Endothelial cell of umbilical vein (primary cell): ENCODE measurements around the gene SDC1. TPM values are rescaled to one million over a fixed set of nuclear protein-coding genes. Genes with fewer than 3 reads are reported as not detected.

ENCODE experiments used
- BruUV-seq: library from RNA; stranded (reverse); fragments of 400-500 nt; replicated peaks from 2 replicates; lab custom pipeline; 2021; lab: Mats Ljungman, UMichigan
- CTCF ChIA-PET: fragments of 300-600, 350-600 bp; sonication (Branson Sonifier 250); formaldehyde crosslinking; loops from one replicate; lab custom pipeline; 2021; ENCODE audit warnings: antibody characterized with exemption, inconsistent platforms; lab: Charles Lee
- POLR2A ChIA-PET: fragments of 300-600, 350-600 bp; sonication (Branson Sonifier 250); formaldehyde crosslinking; loops from one replicate; lab custom pipeline; 2021; ENCODE audit warnings: antibody characterized with exemption, inconsistent platforms; lab: Charles Lee
- DNase-seq: peaks from one replicate; pipeline ENCODE4 v3.0.0-alpha.2; 2011; ENCODE audit warnings: low read depth, low spot score
- FAIRE-seq: peaks from 2 replicates; lab custom pipeline; 2011; peaks lifted over from hg19 to GRCh38; lab: Jason Lieb, UNC
- H2AFZ ChIP-seq: 2 replicates; pipeline ENCODE4 v1.6.0; 2012; ENCODE audit warnings: low read depth, low read length, control low read depth, inconsistent platforms
- H3K27ac ChIP-seq: 2 replicates; pipeline ENCODE4 v1.5.1; 2011; ENCODE audit warnings: low read depth, mild to moderate bottlenecking, control low read depth, low read length, moderate library complexity; ENCODE audit not compliant: insufficient read depth
- H3K27me3 ChIP-seq, 2 experiments: 2 replicates each; pipeline versions ENCODE4 v1.6.0 to v1.6.1; 2011; ENCODE audit warnings: low read length in 2 of 2, mixed read lengths in 1 of 2; ENCODE audit not compliant: control insufficient read depth in 2 of 2, insufficient read depth in 2 of 2
- H3K36me3 ChIP-seq, 2 experiments: 2 replicates in 1 of 2; 3 replicates in 1 of 2; pipeline ENCODE4 v1.5.1; 2011; ENCODE audit warnings: low read length in 2 of 2, mild to moderate bottlenecking in 1 of 2, moderate library complexity in 1 of 2; ENCODE audit not compliant: control insufficient read depth in 2 of 2, insufficient read depth in 2 of 2; ENCODE audit errors: extremely low read depth in 1 of 2
- H3K4me1 ChIP-seq: 3 replicates; pipeline ENCODE4 v1.5.1; 2011; ENCODE audit warnings: mild to moderate bottlenecking, low read length; ENCODE audit not compliant: control insufficient read depth, insufficient read depth; ENCODE audit errors: extremely low read depth
- H3K4me2 ChIP-seq: 2 replicates; pipeline ENCODE4 v1.6.1; 2011; ENCODE audit warnings: low read length, control low read depth, mixed read lengths; ENCODE audit not compliant: insufficient read depth
- H3K4me3 ChIP-seq, 3 experiments: fragments of 200-600 bp in 1 of 3; sonication (generic), shearing (Covaris generic) in 1 of 3; replicated peaks in 1 of 3; 2 replicates each; pipeline ENCODE4 v1.5.1; 2011 to 2016; ENCODE audit warnings: control low read depth in 3 of 3, low read length in 3 of 3, mild to moderate bottlenecking in 2 of 3, inconsistent platforms in 1 of 3, low read depth in 1 of 3, moderate library complexity in 1 of 3; ENCODE audit not compliant: insufficient read depth in 1 of 3
- H3K79me2 ChIP-seq: 2 replicates; pipeline ENCODE4 v1.6.0; 2012; ENCODE audit warnings: low read length, inconsistent platforms; ENCODE audit not compliant: control insufficient read depth, insufficient read depth
- H3K9ac ChIP-seq: replicated peaks from 2 replicates; pipeline ENCODE3; 2011; ENCODE audit warnings: low read length, control low read depth; ENCODE audit not compliant: insufficient read depth; ENCODE audit errors: extremely low read depth
- H3K9me1 ChIP-seq: replicated peaks from 3 replicates; pipeline ENCODE4 v1.6.0; 2011; ENCODE audit warnings: mild to moderate bottlenecking, low read length; ENCODE audit not compliant: control insufficient read depth, insufficient read depth; ENCODE audit errors: extremely low read depth
- H3K9me3 ChIP-seq: replicated peaks from 2 replicates; pipeline ENCODE4 v1.5.1; 2012; ENCODE audit warnings: low read length, inconsistent platforms; ENCODE audit not compliant: control insufficient read depth, insufficient read depth
- H4K20me1 ChIP-seq: replicated peaks from 2 replicates; pipeline ENCODE3; 2011; ENCODE audit warnings: mild to moderate bottlenecking, low read length; ENCODE audit not compliant: control insufficient read depth, insufficient read depth; ENCODE audit errors: extremely low read depth
- CTCF ChIP-seq, 2 donors: IDR thresholded peaks; 1 replicate in 1 of 2; 2 replicates in 1 of 2; pipeline ENCODE4 v1.5.1; 2011; ENCODE audit warnings: low read length in 2 of 2, mild to moderate bottlenecking in 2 of 2, moderate library complexity in 2 of 2, control low read depth in 1 of 2, inconsistent platforms in 1 of 2, low read depth in 1 of 2; ENCODE audit not compliant: insufficient read depth in 1 of 2; ENCODE audit errors: extremely low read depth in 1 of 2
- EZH2 ChIP-seq: IDR thresholded peaks from 2 replicates; pipeline ENCODE4 v1.6.1; 2012; ENCODE audit warnings: borderline replicate concordance, low read depth, mild to moderate bottlenecking, moderate library complexity, low read length, inconsistent platforms; ENCODE audit not compliant: severe bottlenecking
- FOS ChIP-seq: IDR thresholded peaks from 2 replicates; pipeline ENCODE4 v1.6.1; 2011; ENCODE audit warnings: mild to moderate bottlenecking, low read length, moderate library complexity, borderline replicate concordance; ENCODE audit not compliant: insufficient read depth
- GATA2 ChIP-seq: IDR thresholded peaks from 2 replicates; pipeline ENCODE4 v1.7.0; 2011; ENCODE audit warnings: low read depth, mild to moderate bottlenecking, moderate library complexity, mixed read lengths, low read length; ENCODE audit not compliant: insufficient read length, insufficient read depth
- JUN ChIP-seq: IDR thresholded peaks from 2 replicates; pipeline ENCODE4 v1.6.1; 2011; ENCODE audit warnings: borderline replicate concordance, low read depth; ENCODE audit not compliant: insufficient read length, insufficient read depth
- MAX ChIP-seq: IDR thresholded peaks from 2 replicates; pipeline ENCODE4 v1.6.1; 2011; ENCODE audit not compliant: insufficient read depth, insufficient read length
- MYC ChIP-seq: IDR thresholded peaks from one replicate; pipeline ENCODE4 v1.6.1; 2011; ENCODE audit warnings: mild to moderate bottlenecking, low read depth, low read length
- POLR2A ChIP-seq: IDR thresholded peaks from 2 replicates; pipeline ENCODE4 v1.6.1; 2012; ENCODE audit warnings: low read depth, mild to moderate bottlenecking, control low read depth, low read length
- POLR2AphosphoS5 ChIP-seq: IDR thresholded peaks from 2 replicates; pipeline ENCODE4 v1.6.1; 2012; ENCODE audit warnings: low read depth, mild to moderate bottlenecking, control low read depth, low read length, moderate library complexity; ENCODE audit not compliant: insufficient read depth
- dilution Hi-C: fragments of 300-500 bp; cut with MboI; formaldehyde crosslinking; loops from one replicate; pipeline ENCODE4 v1.15.0; 2019; ENCODE audit warnings: low sequenced_read_pairs; ENCODE audit not compliant: extremely low pct_ligation_motif_present
- intact Hi-C: fragments of 100-400 bp; cut with micrococcal nuclease; formaldehyde crosslinking; loops from one replicate; pipeline ENCODE4 v1.10.0; 2022
- polyA plus RNA-seq, 4 experiments: library from polyadenylated mRNA; depleted of rRNA in 3 of 4; stranded (reverse) in 3 of 4; unstranded in 1 of 4; fragments of >200 nt; gene quantifications; 2 replicates each; pipeline versions ENCODE4 v1.2.1 to v1.2.3, GENCODE V29; 2011 to 2012; ENCODE audit warnings: missing spikeins in 1 of 4
- total RNA-seq: library from RNA; stranded (reverse); gene quantifications from 2 replicates; pipeline ENCODE4 v1.2.3, GENCODE V29; 2021

SDC1 gene
- total and polyA plus RNA-seq, 2 donors (not counting 3 experiments of a cell fraction or from before 2014, with no cell fraction given) = 3.2 to 4.0 TPM

GRCh38 chr2:20201671-20202070, 23.3 kb downstream of the SDC1 start:
- ChIA-PET POLR2A (no interaction called here), CTCF (no interaction called here)
- Histone ChIP-seq H3K27ac (no peak overlapping the region), H3K9me1 (no peaks in the 10 kb centered on the region), H3K79me2 (no peaks in the 10 kb centered on the region), H3K4me2 (no peak overlapping the region), H3K9ac (no peak overlapping the region), H4K20me1 (no peaks in the 10 kb centered on the region), H3K9me3 (no peaks in the 10 kb centered on the region), H3K4me3 (no peak overlapping the region), H3K27me3 (no peaks in the 10 kb centered on the region), H2AFZ (no peak overlapping the region), H3K4me1 (no peaks in the 10 kb centered on the region), H3K36me3 (no peaks in the 10 kb centered on the region)
- BruUV-seq = TSS peak; percentile 14
- dilution Hi-C loops (no loop called here), intact Hi-C loops (no loop called here)
- DNase-seq = no peak
- no peak for FAIRE-seq
- TF ChIP-seq JUN (no peak), POLR2AphosphoS5 (no peak), CTCF (IDR thresholded peaks at IDR 0.05; ENCODE audit: extremely low read depth in 1 of 2, insufficient read depth in 1 of 2, low read depth in 1 of 2, low read length in 2 of 2) (no peak), GATA2 (no peak), POLR2A (no peak), FOS (no peak), MAX (no peak), MYC (no peak), EZH2 (no peak)
